Activated gamma-delta T cell treated with Interleukin-2 at 50 U/mL for 16 hours (primary cell): ENCODE data around the gene SCYGR5.

ENCODE experiments used
- DNase-seq: peaks from one replicate; pipeline ENCODE4 v3.0.0-alpha.2; 2020

Gene SCYGR5

GRCh38 chr2:227674485-227674884, 7.9 kb downstream of the SCYGR5 start:
- no peak for DNase-seq

- no peak for DNase-seq
Observed at GRCh38 chr2:227677928-227678327, 11.3 kb downstream of the SCYGR5 start.

GRCh38 chr2:227684258-227684657, 17.7 kb downstream of the SCYGR5 start:
- DNase-seq = no peak

GRCh38 chr2:227687189-227687588, 20.6 kb downstream of the SCYGR5 start:
- no peak for DNase-seq

GRCh38 chr2:227696990-227697679, 30.5 kb downstream of the SCYGR5 start:
- DNase-seq = no peak

GRCh38 chr2:227701556-227701955, 35.0 kb downstream of the SCYGR5 start:
- no peak for DNase-seq

GRCh38 chr2:227703280-227703732, 36.7 kb downstream of the SCYGR5 start:
- no peak for DNase-seq

- no peak for DNase-seq
Observed at GRCh38 chr2:227703961-227704360, 37.4 kb downstream of the SCYGR5 start.

GRCh38 chr2:227706859-227707258, 40.3 kb downstream of the SCYGR5 start:
- DNase-seq = no peak

GRCh38 chr2:227707390-227707789, 40.8 kb downstream of the SCYGR5 start:
- no peak for DNase-seq

GRCh38 chr2:227710986-227711385, 44.4 kb downstream of the SCYGR5 start:
- DNase-seq = no peak

- DNase-seq = no peak
Observed at GRCh38 chr2:227713291-227713690, 46.7 kb downstream of the SCYGR5 start.

GRCh38 chr2:227716501-227716900, 49.9 kb downstream of the SCYGR5 start:
- no peak for DNase-seq
